ENCODE measurements around the gene CHST14.
A peak's percentile ranks its signal among the peaks of the same experiment; 100 is the strongest.

CHST14 gene, protein sequence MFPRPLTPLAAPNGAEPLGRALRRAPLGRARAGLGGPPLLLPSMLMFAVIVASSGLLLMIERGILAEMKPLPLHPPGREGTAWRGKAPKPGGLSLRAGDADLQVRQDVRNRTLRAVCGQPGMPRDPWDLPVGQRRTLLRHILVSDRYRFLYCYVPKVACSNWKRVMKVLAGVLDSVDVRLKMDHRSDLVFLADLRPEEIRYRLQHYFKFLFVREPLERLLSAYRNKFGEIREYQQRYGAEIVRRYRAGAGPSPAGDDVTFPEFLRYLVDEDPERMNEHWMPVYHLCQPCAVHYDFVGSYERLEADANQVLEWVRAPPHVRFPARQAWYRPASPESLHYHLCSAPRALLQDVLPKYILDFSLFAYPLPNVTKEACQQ

DNA sequence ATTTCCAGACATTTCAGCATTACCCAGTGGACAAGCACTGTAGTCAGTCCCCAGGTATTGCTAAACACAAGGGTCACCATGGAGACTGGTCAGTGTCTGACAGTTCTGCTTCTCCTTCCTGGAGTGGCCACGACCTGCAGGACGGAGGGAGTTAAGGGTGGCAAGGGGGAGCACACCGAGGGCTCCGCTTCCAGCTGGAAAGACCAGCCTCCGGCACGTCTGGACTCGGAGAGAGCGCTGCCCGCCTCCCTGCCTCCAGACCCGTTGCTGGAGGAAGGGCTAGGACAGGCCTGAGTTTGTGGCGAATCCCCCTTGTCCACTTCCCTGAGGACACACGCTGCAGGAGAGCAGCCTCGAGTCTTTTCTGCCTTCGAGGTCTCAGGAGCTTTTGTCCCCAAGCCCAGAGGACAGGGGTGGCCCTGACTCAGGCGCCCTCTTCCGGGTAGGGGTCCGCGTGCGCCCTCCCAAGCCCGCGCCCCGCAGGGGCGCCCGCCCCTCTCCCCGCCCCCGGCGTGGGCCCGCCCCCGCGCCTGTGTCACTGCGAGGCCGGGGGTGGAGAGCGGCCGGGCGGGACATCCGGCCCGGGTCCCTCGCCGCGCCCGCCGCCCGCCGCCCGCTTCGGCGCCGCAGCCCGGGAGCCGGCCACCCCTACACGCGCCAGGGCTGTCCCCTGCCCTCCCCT, at the start of gene CHST14:
CHST14 (plus strand) TSS at position 562 of the 682 bp plus-strand sequence. CDS start 230 bp downstream, outside the sequence.
- DNase-seq: peak; percentile 66

- DNase-seq: peak; percentile 82
These were observed 49.3 kb upstream of the CHST14 start for GRCh38 chr15:40421246-40422157.

DNA sequence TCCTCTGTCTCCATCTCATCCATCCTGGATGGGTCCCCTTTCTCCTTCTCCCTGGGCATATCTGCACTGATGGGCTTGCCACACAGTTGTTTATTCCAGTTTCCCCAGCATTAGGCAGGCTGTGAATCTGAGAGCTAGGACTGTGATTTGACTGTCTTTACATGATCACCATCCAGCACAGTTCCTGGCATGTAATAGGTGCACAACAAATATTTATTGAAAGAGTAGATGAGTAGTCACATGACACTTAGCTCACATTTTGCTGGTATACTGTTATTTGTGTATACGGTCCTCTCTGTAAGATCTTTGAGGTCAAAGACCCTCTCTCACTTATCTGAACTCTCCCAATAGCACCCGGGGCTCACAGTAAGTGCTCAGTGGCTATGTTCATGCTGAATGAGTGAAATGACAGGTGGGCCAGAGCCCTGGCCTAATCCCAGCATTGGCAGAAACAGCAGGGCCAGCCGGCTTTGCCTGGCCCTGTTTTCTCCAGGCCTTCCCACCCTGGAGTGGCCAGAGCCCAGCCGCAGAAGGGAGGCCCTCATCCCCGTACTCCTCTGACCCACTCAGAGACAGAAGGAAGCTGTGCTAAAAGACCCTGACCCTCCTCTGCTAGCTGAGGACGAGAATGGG, 46.2 kb upstream of the CHST14 start:
- no peak for DNase-seq

DNA sequence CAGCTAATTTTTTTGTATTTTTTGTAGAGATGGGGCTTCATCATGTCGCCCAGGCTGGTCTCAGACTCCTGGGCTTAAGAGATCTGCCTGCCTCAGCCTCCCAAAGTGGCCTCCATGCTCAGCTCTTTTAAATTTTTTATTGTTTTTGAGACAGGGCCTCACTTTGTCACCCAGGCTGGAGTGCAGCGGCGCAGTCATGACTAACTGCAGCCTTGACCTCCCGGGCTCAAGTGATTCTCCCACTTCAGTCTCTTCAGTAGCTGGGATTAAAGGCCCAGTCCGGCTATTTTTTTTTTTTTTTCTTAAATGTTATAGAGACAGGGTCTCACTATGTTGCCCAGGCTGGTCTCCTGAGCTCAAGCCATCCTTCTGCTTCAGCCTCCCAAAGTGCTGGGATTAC, 45.1 kb upstream of the CHST14 start:
- no peak for DNase-seq

DNA sequence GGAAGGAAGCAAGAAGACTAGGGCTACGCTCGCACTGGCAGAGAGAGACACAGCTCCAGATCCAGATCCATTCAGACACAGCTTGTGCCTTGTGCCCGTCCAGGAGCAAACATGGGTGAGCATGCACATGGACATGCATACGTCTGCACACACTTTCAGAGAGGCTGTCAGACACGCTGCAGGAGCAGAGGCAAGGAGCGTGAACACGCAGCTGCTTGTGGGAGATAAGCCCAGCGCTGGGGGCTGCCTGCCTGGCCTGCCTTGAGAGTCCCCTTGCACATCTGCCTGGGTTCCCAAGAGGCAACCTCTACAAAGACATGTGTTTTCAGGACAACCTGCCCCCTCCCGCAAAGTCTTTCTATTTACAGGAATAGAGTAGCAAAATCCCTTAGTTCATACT, 43.6 kb upstream of the CHST14 start:
- peak; percentile 68 for DNase-seq

GRCh38 chr15:40428185-40428584, 42.6 kb upstream of the CHST14 start:
- no peak for DNase-seq

GRCh38 chr15:40429068-40429710, 41.6 kb upstream of the CHST14 start:
- DNase-seq: no peak

GRCh38 chr15:40430271-40430805, 40.4 kb upstream of the CHST14 start:
- DNase-seq: peak; percentile 65

- DNase-seq: no peak
These were observed 35.6 kb upstream of the CHST14 start for GRCh38 chr15:40435023-40435709.

- no peak for DNase-seq
These were observed 35.1 kb upstream of the CHST14 start for GRCh38 chr15:40435710-40436089.

GRCh38 chr15:40436116-40436891, 34.5 kb upstream of the CHST14 start:
- no peak for DNase-seq

DNA sequence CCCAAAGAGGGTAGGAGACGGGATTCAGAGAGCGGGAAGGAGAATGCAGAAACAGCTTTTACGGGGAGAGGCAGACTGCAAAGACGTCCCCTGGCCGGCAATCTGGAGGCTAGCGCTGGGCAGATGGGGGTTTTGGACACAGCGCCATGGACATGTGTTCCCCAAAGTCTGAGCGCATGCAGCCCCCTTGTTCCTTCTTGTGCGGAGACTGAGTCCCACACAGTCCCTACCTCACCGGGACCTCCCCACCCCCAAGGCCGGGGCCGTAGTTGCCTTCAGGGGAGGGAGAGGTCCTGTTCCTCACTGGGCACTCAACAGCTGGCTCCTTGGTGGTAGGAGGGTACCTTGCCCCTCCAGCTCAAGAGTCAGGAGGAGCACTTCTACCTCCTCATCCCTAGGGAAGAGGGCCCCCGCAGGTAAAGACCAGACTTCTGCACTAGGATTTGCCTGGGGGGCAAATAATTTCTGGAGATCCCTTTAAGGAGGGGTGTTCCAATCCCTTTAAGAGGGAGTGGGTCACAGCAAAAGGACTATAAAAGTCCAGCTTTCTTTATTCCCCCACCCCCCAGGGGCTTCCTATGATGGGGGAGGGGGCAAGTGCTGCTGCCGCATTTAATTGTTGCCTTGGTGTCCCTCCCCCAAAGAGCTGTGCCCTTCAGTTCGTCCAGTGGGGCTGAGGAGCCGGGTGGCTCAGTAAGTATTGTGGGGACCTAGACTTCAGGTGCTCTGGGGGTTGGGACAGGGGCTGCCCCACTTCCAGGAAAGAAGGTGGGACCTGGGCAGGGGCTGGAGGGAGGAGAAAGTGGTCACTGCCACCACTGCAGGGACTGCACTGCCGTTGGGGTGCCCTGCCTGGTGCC, 33.7 kb upstream of the CHST14 start:
- peak; percentile 28 for DNase-seq

DNA sequence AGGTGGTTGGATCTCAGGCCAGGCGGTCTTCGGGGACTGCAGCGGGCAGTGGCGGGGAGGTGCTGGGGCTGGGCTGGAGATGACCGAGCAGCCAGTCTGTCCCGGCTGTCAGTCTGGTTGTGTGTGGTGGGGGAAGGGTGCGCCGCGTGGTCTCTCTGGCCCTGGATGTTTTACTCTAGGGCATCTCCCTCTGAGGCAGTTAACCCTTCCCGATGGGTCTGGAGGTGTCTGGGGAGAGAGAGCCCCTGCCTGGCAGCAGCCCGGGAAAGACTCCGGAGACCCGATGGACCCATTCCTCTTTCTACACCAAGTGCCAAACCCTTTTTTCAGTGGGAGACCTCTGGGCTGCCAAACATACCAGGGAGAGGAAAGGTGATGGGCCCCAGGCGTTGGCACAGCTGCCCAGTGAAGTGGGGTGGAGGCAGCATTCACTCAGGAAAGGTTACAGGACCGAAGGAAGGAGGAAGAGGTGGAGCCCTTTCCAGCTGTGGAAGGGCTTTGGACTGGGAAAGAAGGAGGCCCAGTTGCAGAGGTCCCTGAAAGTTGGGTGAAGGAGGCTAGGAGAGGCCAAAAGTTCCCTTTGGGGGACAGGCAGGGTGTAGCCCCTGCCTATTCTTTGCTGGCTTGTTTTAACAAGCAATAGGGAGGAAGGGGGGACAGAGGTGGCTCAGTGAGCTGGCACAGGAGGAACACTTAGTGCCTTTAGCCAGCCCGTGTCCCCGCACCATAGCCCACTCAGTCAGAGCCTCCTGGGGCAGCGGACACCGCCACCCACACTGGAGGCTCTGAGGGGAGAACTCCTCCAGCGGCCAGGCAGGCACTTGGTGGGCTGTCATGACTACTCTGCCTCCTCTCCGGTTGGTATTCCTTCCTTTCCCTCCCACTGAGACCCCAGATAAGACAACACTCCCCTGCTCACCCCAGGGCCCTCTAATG, 32.8 kb upstream of the CHST14 start:
- DNase-seq: no peak

GRCh38 chr15:40438712-40439111, 32.1 kb upstream of the CHST14 start:
- DNase-seq: no peak

- DNase-seq: peak; percentile 49
These were observed 31.3 kb upstream of the CHST14 start for GRCh38 chr15:40439461-40439959.

- DNase-seq: peak; percentile 57
These were observed 30.6 kb upstream of the CHST14 start for GRCh38 chr15:40439960-40440742.
